GF-D8 (cell line): ENCODE results near the gene TNFRSF17.

Source experiments
- DNase-seq: peaks from one replicate; lab custom pipeline; 2025; lab: John Stamatoyannopoulos, UW

The TNFRSF17 gene

DNA sequence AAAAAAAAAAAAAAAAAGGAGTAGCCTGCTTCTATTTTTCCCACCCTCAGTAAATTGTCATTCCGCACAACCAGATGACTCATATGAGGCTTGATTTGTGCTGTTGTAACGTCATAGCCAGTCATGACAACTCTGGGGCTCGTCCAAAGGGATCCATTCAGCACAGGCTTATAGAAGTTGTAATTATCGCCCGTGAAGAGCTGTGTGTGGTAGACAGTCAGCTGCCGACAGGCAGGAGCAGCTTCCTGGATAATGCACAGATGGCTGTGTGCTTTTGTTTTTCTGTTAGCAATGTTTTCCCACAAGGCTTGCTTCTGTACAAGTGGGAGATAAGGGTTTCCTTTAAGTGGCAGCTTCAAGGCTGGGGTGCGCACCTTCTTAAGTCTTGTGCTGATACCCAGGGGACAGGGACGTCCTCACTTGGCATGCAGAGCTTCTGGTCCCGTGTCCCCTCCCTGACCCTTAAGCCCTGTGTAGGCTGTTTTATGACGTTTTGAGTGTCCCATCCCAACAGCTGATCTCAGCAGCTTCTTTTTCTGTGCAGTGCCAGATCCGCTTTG lies 37.5 kb downstream of the TNFRSF17 start:
- no peak for DNase-seq

DNA sequence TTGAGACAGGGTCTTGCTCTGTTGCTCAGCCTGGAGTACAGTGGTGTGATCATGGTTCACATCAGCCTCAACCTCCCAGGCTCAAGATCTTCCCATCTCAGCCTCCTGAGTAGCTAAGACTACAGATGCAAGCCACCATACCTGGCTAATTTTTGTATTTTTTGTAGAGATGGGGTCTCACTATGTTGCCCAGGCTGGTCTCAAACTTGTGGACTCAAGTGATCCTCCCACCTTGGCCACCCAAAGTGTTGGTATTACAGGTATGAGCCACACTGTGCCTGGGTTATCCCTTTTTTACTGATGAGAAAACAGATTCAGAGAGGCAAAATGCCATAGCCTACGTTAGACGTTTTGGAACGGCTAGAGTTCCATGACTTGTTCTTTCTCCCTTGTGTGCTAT lies 41.6 kb downstream of the TNFRSF17 start:
- no peak for DNase-seq

- DNase-seq, result no peak
These were observed 44.5 kb downstream of the TNFRSF17 start for GRCh38 chr16:12009462-12009861.

DNA sequence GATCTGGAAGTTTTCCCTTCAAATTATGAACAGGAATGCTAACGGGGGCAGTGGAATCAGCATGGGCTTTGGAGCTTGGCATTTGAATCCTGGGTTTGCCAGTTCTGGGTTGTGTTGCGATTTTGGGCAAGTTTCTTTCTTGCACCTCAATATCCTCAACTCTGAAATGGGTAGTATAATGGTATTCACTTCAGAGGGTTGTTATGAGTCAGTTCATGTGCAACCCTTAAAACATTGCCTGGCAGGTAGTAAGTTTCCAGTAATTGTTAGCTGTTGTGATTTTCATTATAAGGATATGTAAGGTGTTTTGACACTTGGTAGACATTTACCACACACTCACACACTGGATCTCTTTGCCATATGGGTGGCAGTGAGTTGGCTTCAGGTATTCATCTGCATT lies 44.9 kb downstream of the TNFRSF17 start:
- no peak for DNase-seq

DNA sequence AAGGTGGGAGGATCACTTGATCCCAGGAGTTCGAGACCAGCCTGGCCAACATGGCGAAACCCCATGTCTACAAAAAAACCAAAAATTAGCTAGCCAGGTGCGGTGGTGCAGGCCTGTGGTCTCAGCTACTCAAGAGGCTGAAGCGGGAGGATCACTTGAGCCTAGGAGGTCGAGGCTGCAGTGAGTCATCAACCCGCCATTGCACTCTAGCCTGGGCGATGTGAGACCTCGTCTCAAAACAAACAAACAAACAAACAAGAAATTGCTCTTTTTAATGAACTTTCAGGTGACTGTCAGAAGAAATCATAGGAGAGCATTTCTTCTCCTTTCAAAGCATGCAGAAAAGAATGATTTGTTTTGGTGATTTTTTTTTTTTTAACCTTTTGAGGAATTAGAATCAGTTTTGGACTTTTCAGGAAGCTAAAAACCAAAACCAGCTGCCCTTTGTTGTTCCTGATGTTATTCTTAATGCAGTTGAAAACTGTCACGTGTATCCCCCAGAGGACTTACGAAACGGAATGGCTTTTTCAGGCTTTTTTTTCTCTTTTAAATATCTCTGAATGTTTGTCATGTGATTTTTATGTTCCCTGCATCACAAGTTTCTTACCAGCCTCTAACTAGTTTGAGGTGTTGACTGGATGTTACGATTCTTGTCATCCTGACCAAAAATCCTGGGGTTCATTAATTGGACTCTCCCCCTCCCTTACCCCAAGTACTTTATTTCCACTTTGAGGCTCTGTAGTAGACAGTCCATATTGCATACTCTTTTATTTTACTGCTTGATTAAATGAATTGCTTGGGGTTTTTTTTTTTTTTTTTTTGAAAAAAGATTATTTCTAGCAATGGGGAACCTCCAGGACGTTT lies 45.6 kb downstream of the TNFRSF17 start:
- no peak for DNase-seq

GRCh38 chr16:12011565-12011964 lies 46.6 kb downstream of the TNFRSF17 start:
- DNase-seq, result no peak

DNA sequence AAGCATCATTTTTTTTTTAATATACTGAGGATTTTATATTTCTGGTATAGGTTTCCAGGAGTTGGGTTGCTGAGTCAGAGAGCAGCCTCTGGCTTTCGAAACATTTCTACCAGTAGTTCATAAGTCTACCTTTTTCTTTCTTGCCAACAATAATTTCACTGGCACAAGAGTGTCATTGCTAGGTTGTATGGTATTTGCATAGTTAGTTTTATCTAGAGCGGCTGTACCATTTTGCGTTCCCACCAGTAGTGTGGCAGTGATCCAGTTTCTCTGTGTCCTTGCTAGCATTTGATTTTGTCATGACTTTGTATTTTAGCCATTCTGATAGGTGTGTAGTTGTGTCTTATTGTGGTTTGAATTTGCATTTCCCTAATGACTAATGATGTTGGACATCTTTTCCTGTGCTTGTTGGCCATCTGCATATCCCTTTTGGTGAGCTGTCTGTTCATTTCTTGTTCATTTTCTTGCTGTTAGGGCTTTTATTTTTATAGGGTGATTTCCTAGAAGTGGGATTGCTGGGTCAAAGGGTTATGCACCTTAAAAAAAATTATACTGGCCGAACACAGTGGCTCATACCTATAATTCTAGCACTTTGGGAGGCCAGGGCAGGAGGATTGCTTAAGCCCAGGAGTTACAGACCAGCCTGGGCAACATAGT lies 51.4 kb downstream of the TNFRSF17 start:
- DNase-seq, result no peak

GRCh38 chr16:12017558-12017957 lies 52.5 kb downstream of the TNFRSF17 start:
- DNase-seq, result no peak
